Right renal pelvis (tissue), 4 donors: ENCODE measurements around the gene PCDH10. TPM values are rescaled to one million over a fixed set of nuclear protein-coding genes. Genes with fewer than 3 reads are reported as not detected.

ENCODE experiments used
- DNase-seq, 4 donors: peaks; one replicate each; pipeline ENCODE4 v3.0.0-alpha.2; 2013; ENCODE audit warnings: low read depth in 4 of 4, low spot score in 3 of 4, missing footprints in 1 of 4
- polyA plus RNA-seq, 4 donors: library from polyadenylated mRNA; unstranded; fragments of 120-200 nt; gene quantifications; one replicate each; pipeline ENCODE4 v1.2.1, GENCODE V29; 2013; ENCODE audit not compliant: insufficient read length in 4 of 4

Gene PCDH10, protein sequence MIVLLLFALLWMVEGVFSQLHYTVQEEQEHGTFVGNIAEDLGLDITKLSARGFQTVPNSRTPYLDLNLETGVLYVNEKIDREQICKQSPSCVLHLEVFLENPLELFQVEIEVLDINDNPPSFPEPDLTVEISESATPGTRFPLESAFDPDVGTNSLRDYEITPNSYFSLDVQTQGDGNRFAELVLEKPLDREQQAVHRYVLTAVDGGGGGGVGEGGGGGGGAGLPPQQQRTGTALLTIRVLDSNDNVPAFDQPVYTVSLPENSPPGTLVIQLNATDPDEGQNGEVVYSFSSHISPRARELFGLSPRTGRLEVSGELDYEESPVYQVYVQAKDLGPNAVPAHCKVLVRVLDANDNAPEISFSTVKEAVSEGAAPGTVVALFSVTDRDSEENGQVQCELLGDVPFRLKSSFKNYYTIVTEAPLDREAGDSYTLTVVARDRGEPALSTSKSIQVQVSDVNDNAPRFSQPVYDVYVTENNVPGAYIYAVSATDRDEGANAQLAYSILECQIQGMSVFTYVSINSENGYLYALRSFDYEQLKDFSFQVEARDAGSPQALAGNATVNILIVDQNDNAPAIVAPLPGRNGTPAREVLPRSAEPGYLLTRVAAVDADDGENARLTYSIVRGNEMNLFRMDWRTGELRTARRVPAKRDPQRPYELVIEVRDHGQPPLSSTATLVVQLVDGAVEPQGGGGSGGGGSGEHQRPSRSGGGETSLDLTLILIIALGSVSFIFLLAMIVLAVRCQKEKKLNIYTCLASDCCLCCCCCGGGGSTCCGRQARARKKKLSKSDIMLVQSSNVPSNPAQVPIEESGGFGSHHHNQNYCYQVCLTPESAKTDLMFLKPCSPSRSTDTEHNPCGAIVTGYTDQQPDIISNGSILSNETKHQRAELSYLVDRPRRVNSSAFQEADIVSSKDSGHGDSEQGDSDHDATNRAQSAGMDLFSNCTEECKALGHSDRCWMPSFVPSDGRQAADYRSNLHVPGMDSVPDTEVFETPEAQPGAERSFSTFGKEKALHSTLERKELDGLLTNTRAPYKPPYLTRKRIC
- 1 to 10 TPM; 4.2 to 6.7 (median 5.0) TPM for polyA plus RNA-seq

DNA sequence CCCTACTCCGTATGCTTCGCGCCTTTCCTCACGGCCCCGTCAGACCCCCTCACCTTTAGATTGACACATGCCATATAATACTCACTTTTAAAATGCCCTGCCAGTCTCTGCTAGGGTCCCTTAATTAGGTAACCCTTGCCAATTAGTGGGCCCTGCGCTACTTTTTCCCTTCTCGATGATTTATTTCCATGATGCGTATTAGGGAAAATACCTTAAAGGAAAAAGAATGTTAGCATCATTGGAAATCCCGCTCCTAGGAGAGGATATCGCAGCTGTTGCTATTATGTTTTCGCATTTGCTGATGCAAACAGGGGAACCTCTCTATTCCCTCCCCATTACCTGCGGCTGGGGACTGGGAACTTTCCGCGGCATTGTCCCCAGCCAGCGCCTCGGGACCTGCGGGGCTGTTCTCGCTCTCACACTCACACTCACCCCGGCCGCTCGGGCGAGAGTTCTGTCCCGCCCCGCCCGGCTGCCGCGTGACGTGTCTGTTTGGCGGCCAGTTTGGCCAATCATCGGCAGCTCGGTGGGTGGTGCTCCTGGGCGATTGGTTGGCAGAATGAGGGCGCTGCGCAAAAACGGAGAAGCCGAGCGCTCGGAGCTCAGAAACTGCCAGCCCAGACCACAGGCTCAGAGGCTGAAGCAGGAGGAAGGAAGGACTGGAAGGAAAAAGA lies at the start of gene PCDH10:
Gene PCDH10, plus strand, starts transcription at position 605 of the 674 bp plus-strand sequence. CDS start 847 bp downstream, outside the sequence.
- DNase-seq: peak; percentile 87 to 92 (median 90)

DNA sequence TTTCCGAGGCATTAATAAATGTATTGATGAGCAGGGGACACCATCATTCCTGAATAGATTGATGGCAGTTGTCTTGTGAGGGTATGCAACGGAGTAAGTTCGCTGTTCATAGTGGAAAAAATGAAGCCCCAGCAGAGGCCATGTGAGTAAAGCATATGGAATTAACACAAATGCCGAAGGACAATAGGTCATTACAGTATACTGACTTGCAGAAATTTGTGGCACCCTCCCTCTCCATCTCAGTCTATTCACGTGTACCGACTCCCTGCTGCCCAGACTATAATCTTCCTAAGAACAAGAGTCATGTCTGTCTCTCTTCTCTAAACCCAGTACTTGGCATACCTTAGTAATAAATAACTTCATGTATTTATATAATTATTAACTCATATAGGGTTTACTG lies 47.1 kb upstream of the PCDH10 start:
- no peak for DNase-seq

DNA sequence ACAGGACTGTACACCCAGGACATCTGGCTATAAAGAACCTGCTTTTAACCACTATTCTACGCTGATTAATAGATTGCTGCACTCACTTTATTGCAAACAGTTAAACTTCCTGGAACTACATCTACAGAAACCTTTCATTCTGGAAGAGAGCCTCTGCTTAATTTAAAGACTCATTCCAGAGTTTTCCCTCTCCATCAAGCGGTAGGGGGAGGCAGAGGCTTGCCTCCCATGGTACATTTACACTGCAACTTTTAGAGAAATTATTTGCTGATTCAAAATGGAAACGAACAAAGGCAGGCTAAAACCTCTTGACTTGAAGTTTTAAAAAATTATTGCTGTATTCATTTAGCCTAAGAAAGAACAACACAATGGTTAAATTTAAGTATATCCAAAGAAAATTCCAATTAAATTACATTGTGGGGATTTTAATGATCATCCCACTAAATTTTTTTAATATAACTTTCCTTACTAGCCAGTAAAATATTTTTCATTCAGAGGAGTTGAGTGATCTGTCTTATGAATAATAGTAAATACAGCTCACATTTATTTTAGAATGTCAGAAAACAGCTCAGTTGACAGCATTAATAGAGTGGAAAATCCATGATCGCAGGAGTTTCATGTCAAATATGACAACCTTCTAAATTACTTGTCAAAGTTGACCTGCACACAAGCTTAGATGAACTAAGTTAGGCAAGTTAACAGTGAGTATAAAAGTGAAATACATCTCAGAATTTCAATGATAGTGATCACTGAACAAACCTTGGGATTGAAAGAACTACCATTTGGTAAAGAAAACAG lies 46.3 kb upstream of the PCDH10 start:
- no peak for DNase-seq

DNA sequence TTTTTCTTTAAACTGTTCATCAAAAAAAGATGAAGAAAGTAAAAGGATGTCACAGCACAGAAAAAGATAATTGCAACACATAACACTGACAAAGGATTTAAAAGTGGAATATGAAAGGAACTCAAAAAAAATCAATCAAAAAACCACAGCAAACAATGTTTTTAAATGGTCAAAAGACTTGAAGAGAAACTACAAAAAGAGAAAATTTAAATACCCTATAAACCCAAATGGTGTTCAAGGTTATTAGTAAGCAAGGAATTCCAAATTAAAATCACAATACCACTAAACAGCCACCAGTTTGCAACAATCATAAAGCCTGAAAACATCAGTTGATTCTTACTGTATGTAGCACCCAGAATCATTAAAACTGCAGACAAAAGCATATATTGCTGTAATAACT lies 36.5 kb upstream of the PCDH10 start:
- DNase-seq: no peak

DNA sequence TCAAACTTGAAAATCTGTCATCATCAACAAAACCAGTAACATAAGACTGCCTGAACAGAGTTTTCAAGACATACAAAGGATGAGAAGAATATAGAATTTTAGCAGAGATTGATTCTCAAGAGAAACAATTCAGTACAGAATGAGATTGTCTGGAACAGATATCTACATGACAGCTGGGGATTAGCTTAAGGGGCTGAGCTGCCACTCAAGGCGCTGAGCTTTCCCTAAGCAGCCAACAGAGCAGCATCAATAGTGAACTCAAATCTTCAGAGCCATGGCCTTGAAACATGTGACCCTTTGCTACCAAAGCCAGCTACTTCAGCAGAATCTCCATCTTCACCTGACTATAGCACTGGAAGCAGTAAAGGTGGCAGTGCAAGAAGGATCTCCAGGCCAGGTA lies 24.3 kb upstream of the PCDH10 start:
- no peak for DNase-seq

DNA sequence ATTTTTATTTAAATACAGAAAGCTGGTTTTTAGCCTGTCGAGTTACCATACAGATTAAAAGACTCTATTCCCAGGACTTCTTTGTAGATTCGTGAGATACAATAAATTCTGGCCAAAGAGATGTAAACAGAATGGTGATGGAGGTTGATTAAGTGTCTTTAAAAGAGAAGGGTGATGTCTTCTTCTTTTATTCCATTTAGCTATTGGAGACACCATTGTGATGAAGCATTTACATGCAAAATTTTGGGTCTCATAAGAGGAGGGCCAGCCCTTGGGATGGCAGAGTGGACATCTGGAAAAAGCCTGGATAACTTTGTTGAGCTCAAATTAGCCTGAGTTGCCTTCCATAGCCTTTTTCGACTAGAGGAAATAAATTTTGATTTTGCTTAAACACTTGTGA lies 21.6 kb upstream of the PCDH10 start:
- DNase-seq: no peak

DNA sequence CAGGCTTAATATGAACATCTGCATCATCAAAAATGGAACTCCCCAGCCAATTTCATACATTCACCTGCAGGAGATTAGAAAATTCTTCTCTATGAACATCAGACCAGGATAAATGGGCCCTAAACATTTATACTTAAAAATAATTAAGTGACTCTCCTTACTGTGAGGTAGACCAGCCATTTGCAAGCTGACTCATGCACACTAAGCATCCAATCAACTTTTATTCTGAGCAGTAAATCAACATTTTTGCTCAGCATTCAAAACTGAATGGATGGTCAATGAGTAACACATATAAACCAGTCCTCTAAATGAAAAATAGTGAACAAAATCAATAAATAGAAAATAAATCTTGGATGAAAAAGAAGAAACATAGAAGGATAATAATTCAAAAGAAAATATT lies 19.9 kb upstream of the PCDH10 start:
- DNase-seq: no peak

DNA sequence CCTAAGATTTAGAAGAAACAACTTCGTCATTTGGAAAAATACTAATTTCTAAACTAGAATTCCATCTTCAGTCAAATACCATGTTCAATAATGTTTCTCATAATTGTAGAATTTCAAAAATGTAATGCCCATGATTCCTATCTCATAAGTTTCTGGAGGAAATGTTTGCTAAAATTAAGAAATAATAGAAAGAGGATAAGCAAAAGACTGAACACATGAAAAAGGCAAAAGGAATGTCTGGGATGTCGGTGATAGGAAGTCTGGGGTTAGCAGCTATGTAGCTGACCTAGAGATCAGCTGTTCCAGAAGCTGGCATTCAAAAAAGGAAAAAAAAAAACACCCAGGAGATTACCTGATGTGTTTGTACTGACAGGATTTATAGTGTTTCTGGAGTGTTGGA lies 18.9 kb upstream of the PCDH10 start:
- DNase-seq: no peak

DNA sequence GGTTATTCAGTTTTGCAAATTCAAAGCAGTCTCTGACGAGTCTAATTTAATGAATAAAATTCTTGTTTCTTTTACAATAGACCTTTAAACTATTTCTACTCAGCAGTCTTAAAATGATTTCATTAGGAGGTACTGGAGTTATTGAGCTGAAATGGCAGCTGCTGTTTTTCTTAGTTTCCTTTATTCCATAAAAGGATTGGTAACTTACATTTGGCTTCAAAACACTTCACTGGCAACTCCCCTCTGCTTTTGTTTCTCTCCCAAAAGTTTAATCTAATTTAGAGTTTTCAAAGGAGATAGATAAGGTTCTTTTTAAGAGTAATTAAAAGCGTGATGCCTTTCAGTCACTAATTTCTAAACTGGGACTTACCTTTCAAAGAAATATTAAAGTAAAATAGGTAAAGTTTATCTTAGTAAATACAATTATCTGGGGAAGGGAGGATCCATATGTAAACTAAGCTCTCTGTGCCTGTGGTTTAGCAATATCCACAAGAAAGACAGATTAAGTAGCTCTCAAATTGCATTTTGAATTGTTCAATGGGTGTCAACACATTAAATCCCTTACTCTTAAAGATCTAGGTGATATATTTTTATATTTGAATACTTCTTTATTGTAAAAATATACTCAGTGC lies 17.1 kb upstream of the PCDH10 start:
- DNase-seq: no peak

DNA sequence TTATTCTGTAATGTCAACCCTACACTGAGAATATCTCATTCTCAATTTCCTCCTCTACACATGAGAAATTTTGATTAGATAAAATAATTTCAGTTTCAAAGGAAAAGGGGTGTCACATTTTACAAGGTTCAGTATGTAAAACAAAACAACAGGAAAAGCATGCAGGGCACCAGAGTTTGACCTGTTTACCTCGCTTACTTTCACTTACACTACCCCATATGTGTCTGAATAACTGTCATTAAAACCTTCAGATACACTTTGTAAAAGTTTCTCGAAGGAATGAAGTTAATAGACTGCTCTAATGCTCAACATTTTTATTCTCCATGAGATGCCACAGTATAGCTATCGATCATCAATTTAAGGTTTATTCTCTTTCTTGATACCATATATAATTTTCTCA lies 12.3 kb upstream of the PCDH10 start:
- no peak for DNase-seq

DNA sequence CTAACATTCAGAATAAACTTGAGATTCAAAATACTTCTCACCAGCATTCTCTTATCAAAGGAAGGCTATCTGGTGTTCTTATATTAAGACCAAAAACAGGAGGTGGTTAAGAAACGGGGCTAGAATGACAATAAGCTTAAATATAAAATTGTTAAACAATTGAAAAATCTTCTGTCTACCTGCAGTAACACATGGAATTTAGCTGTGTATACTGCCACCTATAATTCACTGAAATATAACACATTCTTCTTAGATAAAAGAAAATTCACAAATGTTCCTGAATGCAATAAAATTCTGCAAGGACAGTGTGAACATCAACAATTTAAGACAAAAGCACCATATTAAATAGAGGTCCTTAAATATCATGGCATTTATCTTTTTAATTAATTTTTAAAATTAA lies 11.5 kb upstream of the PCDH10 start:
- no peak for DNase-seq

DNA sequence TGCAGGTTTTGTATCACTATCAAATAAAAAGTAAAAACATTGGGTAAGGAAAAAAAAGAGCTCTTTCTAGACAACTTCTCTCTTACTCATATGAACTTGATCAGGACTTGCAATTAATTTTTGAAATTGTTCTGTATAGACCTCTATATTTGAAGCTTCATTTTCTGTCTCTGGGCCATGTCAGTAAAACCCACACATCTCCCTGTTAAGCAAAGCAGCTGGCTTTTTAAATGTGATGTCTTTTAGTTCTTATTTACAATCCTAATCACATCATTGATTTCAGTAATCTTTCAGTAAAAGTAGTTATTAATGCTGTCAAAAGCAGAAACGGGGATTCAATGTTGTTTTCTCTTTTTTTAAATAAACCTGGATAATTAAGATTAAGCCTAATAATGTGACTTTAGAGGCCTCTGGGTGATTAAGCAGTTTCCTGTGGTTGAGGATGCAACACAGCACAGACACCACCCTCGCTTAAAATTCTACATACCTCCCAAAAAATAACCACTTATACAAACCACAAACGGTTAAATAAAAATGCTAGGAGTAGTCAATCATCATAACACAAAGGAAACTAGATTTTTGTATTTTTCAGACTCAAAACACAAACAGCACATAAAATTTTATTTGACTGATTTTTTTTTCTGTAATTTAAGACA lies 5.2 kb upstream of the PCDH10 start:
- DNase-seq: no peak

DNA sequence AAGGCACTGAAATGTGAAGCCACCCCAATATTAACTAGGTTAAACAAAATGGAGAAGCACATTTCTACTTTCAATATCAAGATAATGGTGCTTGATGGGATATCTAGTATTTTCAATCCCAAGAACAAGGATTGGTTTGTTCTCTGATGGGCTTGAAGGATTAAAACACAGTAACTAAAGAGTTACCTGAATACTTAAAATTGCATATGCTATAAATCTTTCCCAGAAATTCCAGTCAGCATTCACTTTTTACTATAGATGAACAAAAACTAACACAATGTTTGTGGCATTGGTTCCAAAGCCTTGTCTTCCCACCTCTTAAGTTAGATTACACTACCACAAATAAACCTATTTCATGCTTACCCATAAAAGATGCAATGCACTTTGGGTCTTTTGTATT lies 3.9 kb upstream of the PCDH10 start:
- DNase-seq: no peak

DNA sequence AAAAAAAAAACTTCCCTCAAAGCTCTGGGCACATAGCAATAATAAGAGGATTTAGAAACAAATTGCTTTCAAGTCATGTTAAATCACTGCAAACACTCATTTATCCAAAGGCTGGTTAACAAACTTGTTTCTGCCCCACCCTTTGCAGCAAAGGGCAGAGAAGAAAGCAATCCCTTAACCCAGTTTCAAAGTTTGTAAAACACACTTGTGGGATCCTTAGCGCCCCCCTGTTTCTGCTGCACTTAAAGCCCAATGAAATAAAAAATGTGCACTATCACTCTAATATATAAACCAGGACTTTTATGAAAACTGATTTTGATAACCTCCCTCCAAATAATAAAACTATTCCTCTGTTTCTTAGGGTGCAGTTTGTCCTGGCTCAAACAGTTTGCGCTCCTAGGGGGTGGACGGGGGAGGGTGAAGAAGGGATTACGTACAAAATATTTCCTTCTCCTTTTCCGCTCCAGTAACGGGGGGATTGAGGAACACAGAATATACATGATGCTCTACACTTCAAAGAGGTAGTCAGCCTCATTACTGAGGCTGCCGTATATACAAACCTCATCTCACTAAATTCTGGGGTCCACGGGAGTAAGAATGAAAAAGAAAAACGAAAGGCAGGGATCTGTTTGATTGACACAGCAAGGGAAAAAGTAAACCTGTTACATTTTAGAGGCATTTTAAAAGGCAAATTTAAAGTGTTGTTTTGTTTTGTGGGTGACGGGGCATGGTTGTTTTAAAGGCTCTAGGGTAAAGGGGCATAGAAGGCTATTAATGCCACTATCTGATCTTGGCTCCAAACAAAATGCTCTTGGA lies 3.1 kb upstream of the PCDH10 start:
- no peak for DNase-seq

DNA sequence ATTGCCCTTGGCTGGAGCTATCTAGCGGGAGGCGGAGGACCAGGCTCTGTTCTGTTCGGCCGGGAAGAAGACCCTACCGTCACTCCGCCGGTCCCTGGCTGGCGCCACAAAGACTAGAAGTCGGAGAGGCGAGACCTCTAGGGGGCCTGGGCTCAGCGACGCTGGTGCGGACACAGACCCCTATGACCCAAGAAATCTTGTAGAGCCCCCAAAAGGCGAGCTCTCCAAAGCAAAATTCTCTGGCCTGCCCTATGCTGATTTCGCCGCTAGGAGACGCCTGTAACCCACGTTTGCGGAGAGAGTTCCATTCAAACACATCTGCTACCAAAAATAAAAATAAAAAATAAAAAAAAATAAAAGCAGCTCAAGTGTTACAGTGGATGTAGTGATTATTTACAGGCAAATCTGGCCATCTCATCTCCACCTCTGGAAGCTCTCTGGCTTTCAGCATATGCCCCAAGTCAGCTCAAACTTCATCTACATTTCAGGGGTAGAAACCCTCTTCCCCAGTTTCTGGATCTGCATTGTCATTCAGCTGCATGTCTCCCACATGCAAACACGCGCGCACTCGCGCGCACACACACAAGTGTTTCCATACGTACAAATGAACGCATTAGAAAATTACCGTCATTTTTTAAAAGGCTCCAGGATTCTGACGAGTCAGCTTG lies 2.4 kb upstream of the PCDH10 start:
- DNase-seq: peak in 2 of 4 donors; percentile 45 to 61

DNA sequence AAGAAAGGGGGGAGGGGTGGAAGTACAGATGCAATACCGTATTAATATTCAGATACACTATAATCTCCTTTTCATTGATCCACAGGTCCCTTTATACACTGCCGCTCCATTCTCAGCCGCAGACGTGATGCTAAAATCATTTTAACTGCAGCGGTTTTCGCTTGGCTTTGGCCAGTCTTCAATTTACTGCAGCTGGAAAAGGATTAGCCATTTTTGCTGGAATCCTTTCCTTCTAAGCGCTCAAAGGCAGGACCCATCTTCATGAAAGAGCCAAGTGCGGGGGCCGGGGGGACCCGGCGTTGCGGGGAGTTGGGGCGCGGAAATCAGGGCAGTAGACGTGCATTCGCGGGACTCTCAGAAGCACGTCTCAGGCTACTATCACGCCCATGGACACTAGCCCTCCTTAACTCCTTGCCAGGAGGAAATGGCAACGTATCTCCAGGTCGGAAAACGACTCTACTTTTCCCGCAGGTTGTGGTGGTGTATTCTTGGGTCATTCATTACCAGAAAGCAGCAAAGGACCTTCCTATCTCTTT lies 1.7 kb upstream of the PCDH10 start:
- peak in 1 of 4 donors; percentile 3 for DNase-seq
